Activated naive CD8-positive, alpha-beta T cell treated with anti-CD3 and anti-CD28 coated beads, Interleukin-2, amount 50 U/mL, for 24 hours (primary cell): ENCODE data around the gene KCNQ1.
A peak's percentile ranks its signal among the peaks of the same experiment; 100 is the strongest.

Experiments
- ATAC-seq: fragments of 150-1000 bp; cut with Tn5 transposase; one replicate; pipeline ENCODE4 v1.10.0; 2021
- DNase-seq: peaks from one replicate; pipeline ENCODE4 v3.0.0; 2021
- H3K27ac Mint-ChIP-seq: one replicate; pipeline ENCODE4 v1.8.0; 2021; ENCODE audit warnings: mild to moderate bottlenecking, mixed read lengths
- H3K27me3 Mint-ChIP-seq: one replicate; pipeline ENCODE4 v1.8.0; 2021; ENCODE audit warnings: mixed read lengths
- H3K36me3 Mint-ChIP-seq: one replicate; pipeline ENCODE4 v1.8.0; 2021; ENCODE audit warnings: low read depth, mixed read lengths
- H3K4me1 Mint-ChIP-seq: one replicate; pipeline ENCODE4 v1.8.0; 2021; ENCODE audit warnings: mixed read lengths
- H3K4me3 Mint-ChIP-seq: one replicate; pipeline ENCODE4 v1.8.0; 2021; ENCODE audit warnings: mild to moderate bottlenecking, moderate library complexity, mixed read lengths
- H3K9me3 Mint-ChIP-seq: one replicate; pipeline ENCODE4 v1.8.0; 2021; ENCODE audit warnings: mixed read lengths

Gene KCNQ1

DNA sequence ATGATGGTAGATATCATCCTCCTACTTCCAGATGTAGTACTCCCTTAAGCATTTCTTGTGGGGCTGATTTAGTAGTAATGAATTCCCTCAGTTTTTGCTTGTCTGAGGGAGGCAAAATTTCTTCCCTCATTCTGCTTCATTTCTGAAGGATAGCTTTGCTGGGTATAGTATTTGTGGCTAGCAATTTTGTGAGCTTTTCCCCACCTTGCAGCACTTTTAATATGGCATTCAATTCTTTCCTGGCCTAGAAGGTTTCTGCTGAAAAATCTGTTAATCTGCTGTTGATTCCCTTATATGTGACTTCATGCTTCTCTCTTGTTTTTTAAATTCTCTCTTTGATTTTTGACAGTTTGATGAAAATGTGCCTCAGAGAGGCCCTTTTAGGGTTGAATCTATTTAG lies 204.6 kb downstream of the KCNQ1 start:
- Mint-ChIP-seq H3K27ac (no peak overlapping the region), H3K4me1 (no peaks in the 10 kb centered on the region), H3K4me3 (no peak overlapping the region), H3K36me3 (peaks cover 36% of the 10 kb centered on the region), H3K9me3 (peaks cover 50% of the 10 kb centered on the region), H3K27me3 (no peaks in the 10 kb centered on the region)
- DNase-seq (no peak), ATAC-seq (no peak)

GRCh38 chr11:2649848-2650247 lies 205.0 kb downstream of the KCNQ1 start:
- H3K27ac Mint-ChIP-seq = no peak overlapping the region
- DNase-seq = no peak
- peaks cover 36% of the 10 kb centered on the region for H3K36me3 Mint-ChIP-seq
- no peak overlapping the region for H3K4me3 Mint-ChIP-seq
- peaks cover 46% of the 10 kb centered on the region for H3K9me3 Mint-ChIP-seq
- no peaks in the 10 kb centered on the region for H3K27me3 Mint-ChIP-seq
- no peaks in the 10 kb centered on the region for H3K4me1 Mint-ChIP-seq
- no peak for ATAC-seq

DNA sequence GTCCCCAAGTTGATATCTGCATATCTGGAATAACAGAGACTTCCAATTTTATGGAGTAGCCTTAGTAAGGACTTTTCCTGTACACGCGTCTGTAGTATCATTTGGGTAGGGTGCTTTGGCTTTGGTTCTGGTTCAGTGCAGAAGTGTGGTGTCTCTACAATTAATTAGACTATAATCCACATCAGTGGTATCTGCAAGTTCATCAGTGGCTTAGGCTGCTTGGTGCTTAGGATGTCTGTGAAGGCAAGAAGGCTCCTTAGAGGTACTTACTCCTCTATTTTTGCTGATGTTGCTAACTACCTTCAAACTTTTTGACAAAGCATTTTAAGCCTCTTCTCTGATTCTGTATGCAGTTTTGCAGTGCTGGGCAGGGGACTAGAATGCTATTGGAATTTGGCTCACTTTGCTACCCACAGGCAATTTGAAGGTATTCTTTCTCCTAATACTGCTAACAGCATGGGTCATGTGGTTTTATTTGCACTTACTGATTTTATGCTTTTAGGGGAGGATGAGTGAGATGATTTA lies 205.6 kb downstream of the KCNQ1 start:
- H3K36me3 Mint-ChIP-seq = peaks cover 36% of the 10 kb centered on the region
- no peak for ATAC-seq
- H3K9me3 Mint-ChIP-seq = peaks cover 45% of the 10 kb centered on the region
- no peaks in the 10 kb centered on the region for H3K27me3 Mint-ChIP-seq
- no peak overlapping the region for H3K4me3 Mint-ChIP-seq
- no peak overlapping the region for H3K27ac Mint-ChIP-seq
- DNase-seq = no peak
- H3K4me1 Mint-ChIP-seq = no peaks in the 10 kb centered on the region

DNA sequence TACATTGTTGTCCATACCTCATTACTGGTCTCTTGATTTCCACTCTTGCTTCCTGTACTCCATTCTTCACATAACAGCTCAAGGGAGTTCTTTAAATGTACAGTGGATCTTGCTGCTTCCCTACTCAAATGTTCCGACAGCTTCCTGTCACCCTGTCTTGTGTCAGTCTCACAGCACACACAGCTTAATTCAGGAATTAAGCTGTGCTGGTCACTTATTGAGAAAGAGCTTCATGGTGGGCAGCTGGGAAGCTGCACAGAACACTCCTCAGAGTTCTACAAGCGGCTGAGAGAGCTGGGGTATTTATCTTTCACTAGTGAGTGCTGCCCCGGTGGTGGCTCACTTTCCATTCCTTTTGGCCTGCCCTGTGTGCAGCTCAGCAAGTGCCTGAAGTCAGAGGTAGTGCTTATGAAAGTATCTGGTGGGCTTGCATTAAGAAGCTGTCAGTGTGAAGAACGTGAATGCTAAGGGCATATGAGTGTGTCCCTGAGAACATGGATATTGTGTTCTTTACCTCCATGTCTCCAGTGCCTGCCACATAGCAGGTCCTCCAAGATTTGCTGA lies 206.3 kb downstream of the KCNQ1 start:
- H3K9me3 Mint-ChIP-seq = peaks cover 41% of the 10 kb centered on the region
- DNase-seq (no peak), ATAC-seq (no peak)
- peaks cover 36% of the 10 kb centered on the region for H3K36me3 Mint-ChIP-seq
- no peaks in the 10 kb centered on the region for H3K27me3 Mint-ChIP-seq
- no peak overlapping the region for H3K4me3 Mint-ChIP-seq
- peaks cover 2% of the 10 kb centered on the region for H3K4me1 Mint-ChIP-seq
- H3K27ac Mint-ChIP-seq = no peak overlapping the region

DNA sequence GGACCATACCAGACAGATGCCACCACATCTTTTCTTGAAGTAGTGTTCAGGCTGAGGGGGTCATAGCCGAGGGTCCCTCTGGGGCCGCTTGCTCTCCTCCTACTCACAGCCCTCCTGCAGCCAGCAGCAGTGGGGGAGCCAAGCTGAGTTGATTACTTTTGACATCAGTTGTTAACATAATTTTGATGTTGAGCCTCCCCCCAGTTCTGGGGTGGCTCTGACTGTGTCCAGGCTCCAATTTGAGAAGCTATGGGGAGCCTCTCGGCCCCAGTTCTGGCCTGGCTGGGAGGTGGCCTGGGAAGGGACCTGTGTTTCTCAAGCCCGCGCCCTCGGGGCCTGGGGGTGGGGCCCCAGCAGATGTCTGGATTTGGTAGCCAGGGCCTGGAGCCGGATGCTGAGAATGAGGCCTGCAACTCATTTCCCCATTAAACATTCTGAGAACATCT lies 207.0 kb downstream of the KCNQ1 start:
- peaks cover 41% of the 10 kb centered on the region for H3K9me3 Mint-ChIP-seq
- no peak overlapping the region for H3K27ac Mint-ChIP-seq
- peaks cover 5% of the 10 kb centered on the region for H3K4me1 Mint-ChIP-seq
- DNase-seq (no peak), ATAC-seq (no peak)
- H3K36me3 Mint-ChIP-seq = peaks cover 34% of the 10 kb centered on the region
- no peak overlapping the region for H3K4me3 Mint-ChIP-seq
- H3K27me3 Mint-ChIP-seq = no peaks in the 10 kb centered on the region

GRCh38 chr11:2652333-2653197 lies 207.8 kb downstream of the KCNQ1 start:
- peaks cover 35% of the 10 kb centered on the region for H3K9me3 Mint-ChIP-seq
- no peak for DNase-seq
- no peak overlapping the region for H3K4me3 Mint-ChIP-seq
- H3K27me3 Mint-ChIP-seq = no peaks in the 10 kb centered on the region
- peaks cover 28% of the 10 kb centered on the region for H3K36me3 Mint-ChIP-seq
- H3K27ac Mint-ChIP-seq = no peak overlapping the region
- ATAC-seq = no peak
- H3K4me1 Mint-ChIP-seq = peaks cover 5% of the 10 kb centered on the region

GRCh38 chr11:2653198-2653551 lies 208.4 kb downstream of the KCNQ1 start:
- ATAC-seq (no peak), DNase-seq (no peak)
- H3K27ac Mint-ChIP-seq = no peak overlapping the region
- H3K27me3 Mint-ChIP-seq = no peaks in the 10 kb centered on the region
- peaks cover 5% of the 10 kb centered on the region for H3K4me1 Mint-ChIP-seq
- peaks cover 26% of the 10 kb centered on the region for H3K36me3 Mint-ChIP-seq
- H3K9me3 Mint-ChIP-seq = peaks cover 31% of the 10 kb centered on the region
- H3K4me3 Mint-ChIP-seq = no peak overlapping the region

GRCh38 chr11:2653930-2654739 lies 209.3 kb downstream of the KCNQ1 start:
- Mint-ChIP-seq H3K27ac (no peak overlapping the region), H3K9me3 (peaks cover 26% of the 10 kb centered on the region), H3K36me3 (peaks cover 24% of the 10 kb centered on the region), H3K4me1 (peaks cover 5% of the 10 kb centered on the region), H3K4me3 (no peak overlapping the region), H3K27me3 (no peaks in the 10 kb centered on the region)
- ATAC-seq (no peak), DNase-seq (no peak)

- DNase-seq (no peak), ATAC-seq (no peak)
- H3K36me3 Mint-ChIP-seq = peaks cover 22% of the 10 kb centered on the region
- no peak overlapping the region for H3K27ac Mint-ChIP-seq
- peaks cover 5% of the 10 kb centered on the region for H3K4me1 Mint-ChIP-seq
- no peak overlapping the region for H3K4me3 Mint-ChIP-seq
- no peaks in the 10 kb centered on the region for H3K27me3 Mint-ChIP-seq
- peaks cover 19% of the 10 kb centered on the region for H3K9me3 Mint-ChIP-seq
Measured at GRCh38 chr11:2655016-2655719, 210.4 kb downstream of the KCNQ1 start.

- no peak for DNase-seq
- H3K36me3 Mint-ChIP-seq = peaks cover 22% of the 10 kb centered on the region
- ATAC-seq = peak; percentile 59
Measured at GRCh38 chr11:2655834-2656622, 211.2 kb downstream of the KCNQ1 start.

GRCh38 chr11:2656859-2657258 lies 212.1 kb downstream of the KCNQ1 start:
- H3K9me3 Mint-ChIP-seq = peaks cover 12% of the 10 kb centered on the region
- H3K27me3 Mint-ChIP-seq = no peaks in the 10 kb centered on the region
- DNase-seq (no peak), ATAC-seq (no peak)
- H3K36me3 Mint-ChIP-seq = peaks cover 23% of the 10 kb centered on the region
- peaks cover 5% of the 10 kb centered on the region for H3K4me1 Mint-ChIP-seq
- H3K27ac Mint-ChIP-seq = no peak overlapping the region
- no peak overlapping the region for H3K4me3 Mint-ChIP-seq

More at GRCh38 chr11:2655834-2656622, 211.2 kb downstream of the KCNQ1 start:
- no peak overlapping the region for H3K4me3 Mint-ChIP-seq
- H3K27ac Mint-ChIP-seq = no peak overlapping the region
- H3K9me3 Mint-ChIP-seq = peaks cover 16% of the 10 kb centered on the region
- peaks cover 5% of the 10 kb centered on the region for H3K4me1 Mint-ChIP-seq
- H3K27me3 Mint-ChIP-seq = no peaks in the 10 kb centered on the region

- Mint-ChIP-seq H3K27me3 (no peaks in the 10 kb centered on the region), H3K4me1 (peaks cover 5% of the 10 kb centered on the region), H3K4me3 (no peak overlapping the region), H3K9me3 (peaks cover 12% of the 10 kb centered on the region), H3K27ac (no peak overlapping the region), H3K36me3 (peaks cover 20% of the 10 kb centered on the region)
- no peak for ATAC-seq
- DNase-seq = no peak
Measured at GRCh38 chr11:2657697-2658284, 213.0 kb downstream of the KCNQ1 start.

GRCh38 chr11:2660357-2660939 lies 215.6 kb downstream of the KCNQ1 start:
- H3K4me1 Mint-ChIP-seq = peaks cover 5% of the 10 kb centered on the region
- peaks cover 20% of the 10 kb centered on the region for H3K36me3 Mint-ChIP-seq
- DNase-seq (no peak), ATAC-seq (no peak)
- no peak overlapping the region for H3K27ac Mint-ChIP-seq
- H3K4me3 Mint-ChIP-seq = no peak overlapping the region
- H3K27me3 Mint-ChIP-seq = no peaks in the 10 kb centered on the region
- peaks cover 12% of the 10 kb centered on the region for H3K9me3 Mint-ChIP-seq
